SK-N-SH (cell line): ENCODE results near the gene CASP7.

Experiments
- GABPA ChIP-seq: IDR thresholded peaks from 2 replicates; pipeline ENCODE4 v1.4.0; 2012; ENCODE audit warnings: low read depth, mild to moderate bottlenecking
- JUND ChIP-seq: IDR thresholded peaks from 2 replicates; pipeline ENCODE4 v1.4.0; 2012
- TAF1 ChIP-seq: IDR thresholded peaks from 2 replicates; pipeline ENCODE4 v1.6.1; 2012; ENCODE audit warnings: low read depth, mild to moderate bottlenecking, low read length, moderate library complexity, borderline replicate concordance
- TF ChIP-seq, protein P1 (sequence below): fragments of 200-600 bp; sonication (generic); IDR thresholded peaks from 2 replicates; pipeline ENCODE4 v1.6.1; 2017; ENCODE audit warnings: antibody characterized with exemption, mild to moderate bottlenecking, moderate library complexity

- no peak for TF ChIP-seq GABPA
- no peak for TF ChIP-seq TAF1
- TF ChIP-seq JUND: no peak
- TF ChIP-seq, protein P1, sequence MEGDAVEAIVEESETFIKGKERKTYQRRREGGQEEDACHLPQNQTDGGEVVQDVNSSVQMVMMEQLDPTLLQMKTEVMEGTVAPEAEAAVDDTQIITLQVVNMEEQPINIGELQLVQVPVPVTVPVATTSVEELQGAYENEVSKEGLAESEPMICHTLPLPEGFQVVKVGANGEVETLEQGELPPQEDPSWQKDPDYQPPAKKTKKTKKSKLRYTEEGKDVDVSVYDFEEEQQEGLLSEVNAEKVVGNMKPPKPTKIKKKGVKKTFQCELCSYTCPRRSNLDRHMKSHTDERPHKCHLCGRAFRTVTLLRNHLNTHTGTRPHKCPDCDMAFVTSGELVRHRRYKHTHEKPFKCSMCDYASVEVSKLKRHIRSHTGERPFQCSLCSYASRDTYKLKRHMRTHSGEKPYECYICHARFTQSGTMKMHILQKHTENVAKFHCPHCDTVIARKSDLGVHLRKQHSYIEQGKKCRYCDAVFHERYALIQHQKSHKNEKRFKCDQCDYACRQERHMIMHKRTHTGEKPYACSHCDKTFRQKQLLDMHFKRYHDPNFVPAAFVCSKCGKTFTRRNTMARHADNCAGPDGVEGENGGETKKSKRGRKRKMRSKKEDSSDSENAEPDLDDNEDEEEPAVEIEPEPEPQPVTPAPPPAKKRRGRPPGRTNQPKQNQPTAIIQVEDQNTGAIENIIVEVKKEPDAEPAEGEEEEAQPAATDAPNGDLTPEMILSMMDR: no peak
Observed at GRCh38 chr10:113708640-113709039, 28.9 kb downstream of the CASP7 start.
